Stimulated activated naive CD8-positive, alpha-beta T cell treated with anti-CD3 and anti-CD28 coated beads, Interleukin-15, Interleukin-2, amounts not matched to agents 100 U/mL and 50 U/mL, for 24 hours (primary cell): Measurements from ENCODE around the gene AASDH.
"Not testable (repeated sequence)": the region's sequence is repeated elsewhere in the genome, so short reads cannot be mapped to it uniquely, and the experiment has no call there.

Source experiments
- ATAC-seq: fragments of 150-1000 bp; cut with Tn5 transposase; one replicate; pipeline ENCODE4 v1.10.0; 2021
- DNase-seq: peaks from one replicate; pipeline ENCODE4 v3.0.0; 2021

Gene AASDH

DNA sequence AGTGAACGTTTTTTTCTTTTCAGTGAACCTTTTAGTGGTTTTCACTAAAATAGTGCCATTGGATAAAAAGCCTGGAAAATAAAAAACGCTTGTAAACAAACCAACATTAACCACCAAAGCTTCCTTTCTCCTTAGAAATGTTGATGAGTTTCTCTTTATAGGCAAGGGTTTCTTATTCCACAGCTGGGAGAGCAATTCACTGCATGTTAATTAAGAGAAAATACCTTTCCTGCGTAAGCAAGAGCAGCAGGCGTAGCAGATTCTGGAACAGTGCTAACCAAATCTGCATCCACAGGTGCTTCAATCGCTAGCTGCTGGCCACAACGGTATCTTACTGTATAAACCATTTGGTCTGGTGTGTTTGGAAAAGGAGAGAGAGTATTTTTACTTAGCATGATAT, 13.3 kb upstream of the AASDH start:
- DNase-seq (no peak), ATAC-seq (no peak)

- ATAC-seq = no peak
- DNase-seq = no peak
Observed at GRCh38 chr4:56391270-56391669, 4.0 kb upstream of the AASDH start.

GRCh38 chr4:56389558-56389957, 2.3 kb upstream of the AASDH start:
- ATAC-seq = no peak
- no peak for DNase-seq

- ATAC-seq = no peak
- no peak for DNase-seq
Observed at GRCh38 chr4:56388306-56388705, 1.0 kb upstream of the AASDH start.

GRCh38 chr4:56386091-56386490, 1.2 kb downstream of the AASDH start:
- no peak for ATAC-seq
- no peak for DNase-seq

GRCh38 chr4:56375458-56375857, 11.8 kb downstream of the AASDH start:
- ATAC-seq (no peak), DNase-seq (no peak)

GRCh38 chr4:56374956-56375355, 12.3 kb downstream of the AASDH start:
- DNase-seq = no peak
- no peak for ATAC-seq

DNA sequence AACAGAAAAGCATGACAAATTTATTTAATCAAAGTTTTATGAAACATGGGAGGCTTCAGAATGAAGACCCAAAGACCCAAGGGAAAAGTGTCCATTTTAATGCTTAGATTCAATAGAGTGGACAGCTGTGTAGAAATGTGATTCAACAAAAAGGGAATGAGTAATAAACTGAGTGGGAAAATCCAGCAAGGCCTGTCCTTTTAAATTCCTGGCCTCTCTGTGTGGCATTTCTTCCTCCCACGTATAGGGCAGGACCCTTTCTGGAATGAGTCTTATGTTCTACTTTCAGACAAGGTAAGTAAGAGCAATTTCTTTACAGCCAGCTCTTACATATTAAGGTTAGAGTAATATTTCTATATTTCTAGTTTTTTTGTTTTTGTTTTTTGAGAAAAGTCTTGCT, 14.5 kb downstream of the AASDH start:
- DNase-seq (no peak), ATAC-seq (no peak)

- no peak for ATAC-seq
- no peak for DNase-seq
Observed at GRCh38 chr4:56371426-56372220, 15.7 kb downstream of the AASDH start.

DNA sequence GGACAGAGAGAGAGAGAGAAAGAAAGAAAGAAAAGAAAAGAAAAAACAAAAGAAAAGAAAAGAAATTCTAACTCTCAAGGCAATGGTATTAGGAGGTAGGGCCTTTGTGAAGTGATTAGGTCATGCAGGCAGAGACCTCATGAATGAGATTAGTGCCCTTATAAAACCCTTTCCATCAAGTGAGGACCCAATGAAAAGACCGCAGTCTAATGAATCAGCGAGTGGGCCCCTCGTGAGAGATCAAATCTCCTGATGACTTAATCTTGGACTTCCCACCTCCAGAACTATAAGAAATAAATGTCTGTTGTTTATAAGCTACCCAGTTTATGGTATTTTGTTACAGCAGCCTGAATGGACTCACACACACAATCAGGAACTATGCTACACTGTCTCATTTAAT, 16.9 kb downstream of the AASDH start:
- ATAC-seq = no peak
- DNase-seq = no peak

- ATAC-seq, DNase-seq: not testable (repeated sequence)
Observed at GRCh38 chr4:56362981-56363380, 24.3 kb downstream of the AASDH start.

- ATAC-seq = no peak
- DNase-seq = no peak
Observed at GRCh38 chr4:56360071-56360470, 27.2 kb downstream of the AASDH start.

GRCh38 chr4:56356650-56357049, 30.6 kb downstream of the AASDH start:
- DNase-seq (no peak), ATAC-seq (no peak)

- DNase-seq = no peak
- no peak for ATAC-seq
Observed at GRCh38 chr4:56348576-56348975, 38.7 kb downstream of the AASDH start.

DNA sequence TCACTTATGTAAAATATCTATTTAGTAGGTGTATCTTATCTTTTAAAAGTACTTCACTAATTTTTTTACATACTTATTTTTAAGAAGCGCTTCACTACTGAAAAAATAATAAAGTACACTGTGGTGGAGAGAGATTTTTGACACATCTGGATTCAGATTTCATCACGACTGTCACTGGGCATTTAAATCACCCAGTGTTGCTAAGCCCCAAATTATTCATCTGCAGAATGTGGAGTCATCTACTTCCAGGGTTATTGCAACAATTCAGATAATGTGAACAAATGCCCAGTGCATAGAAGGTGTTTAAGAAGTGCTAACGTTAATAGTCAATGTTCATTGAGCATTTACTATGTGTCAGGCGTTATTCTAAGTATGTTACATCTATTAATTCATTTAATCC, 41.8 kb downstream of the AASDH start:
- DNase-seq (no peak), ATAC-seq (no peak)

GRCh38 chr4:56342746-56343145, 44.5 kb downstream of the AASDH start:
- DNase-seq (no peak), ATAC-seq (no peak)

GRCh38 chr4:56330691-56331090, 56.6 kb downstream of the AASDH start:
- ATAC-seq (no peak), DNase-seq (no peak)

- no peak for ATAC-seq
- DNase-seq = no peak
Observed at GRCh38 chr4:56326363-56326762, 60.9 kb downstream of the AASDH start.

- DNase-seq = no peak
- ATAC-seq = no peak
Observed at GRCh38 chr4:56324011-56324610, 63.2 kb downstream of the AASDH start.

DNA sequence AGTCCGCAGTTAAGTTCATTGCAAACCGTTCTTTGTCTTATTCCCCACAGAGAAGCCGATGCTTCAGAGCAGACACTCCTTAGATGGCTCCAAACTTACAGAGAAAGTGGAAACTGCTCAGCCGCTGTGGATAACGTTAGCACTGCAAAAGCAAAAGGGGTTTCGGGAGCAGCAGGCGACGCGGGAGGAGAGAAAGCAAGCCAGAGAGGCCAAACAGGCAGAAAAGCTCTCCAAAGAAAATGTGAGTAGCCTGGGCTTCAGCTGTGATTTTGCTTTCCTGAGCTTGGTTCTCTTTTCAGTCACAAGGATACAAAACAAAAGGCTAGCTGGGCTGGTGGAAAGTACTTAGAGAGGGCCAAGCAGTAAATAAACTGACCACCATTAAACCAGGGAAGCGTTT, 64.0 kb downstream of the AASDH start:
- no peak for ATAC-seq
- no peak for DNase-seq

GRCh38 chr4:56321251-56321650, 66.0 kb downstream of the AASDH start:
- ATAC-seq (no peak), DNase-seq (no peak)

GRCh38 chr4:56320293-56320692, 67.0 kb downstream of the AASDH start:
- no peak for ATAC-seq

DNA sequence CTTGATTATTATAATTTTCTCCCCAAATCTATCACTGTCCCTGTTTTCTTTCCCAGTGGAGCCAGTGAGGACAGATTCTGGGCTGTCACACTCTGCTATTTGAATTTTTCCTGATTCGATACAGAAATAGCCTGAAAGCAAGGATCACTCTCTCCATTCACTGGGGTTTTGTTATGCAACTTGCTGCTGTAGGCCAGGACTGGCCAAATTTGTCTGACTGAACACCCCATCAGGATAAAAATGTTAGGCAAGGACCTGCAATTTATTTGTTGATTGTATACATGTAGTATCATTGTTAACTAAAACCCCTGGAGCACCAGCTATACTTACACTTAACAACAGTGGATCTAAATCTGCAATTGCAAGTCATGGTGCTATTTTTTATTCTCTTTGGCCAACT, 68.7 kb downstream of the AASDH start:
- ATAC-seq = no peak

More at GRCh38 chr4:56320293-56320692, 67.0 kb downstream of the AASDH start:
- DNase-seq = no peak

DNA sequence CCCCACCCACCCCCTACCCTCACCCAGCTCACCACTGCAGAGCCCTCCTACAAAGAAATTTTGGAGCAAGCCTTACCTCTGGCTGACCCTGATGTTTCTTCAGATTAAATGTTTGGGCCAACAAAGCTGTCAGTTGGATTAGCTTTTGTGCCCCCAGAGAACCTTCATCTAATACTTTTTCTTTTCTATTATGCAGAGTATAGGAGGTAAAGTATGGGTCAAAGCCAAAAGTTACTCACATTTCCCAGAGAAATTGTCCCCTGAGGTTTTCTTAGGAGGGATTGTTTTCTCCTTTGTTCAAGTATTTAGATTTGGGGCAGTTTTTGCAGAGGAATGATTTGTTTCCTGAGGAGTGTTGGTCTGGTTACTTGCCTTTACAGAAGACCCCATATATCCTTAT, 69.5 kb downstream of the AASDH start:
- ATAC-seq (no peak), DNase-seq (no peak)

More for the DNA sequence above, 68.7 kb downstream of the AASDH start:
- DNase-seq = no peak
